Ishikawa (cell line): Measurements from ENCODE around the gene SYNPO.

Experiments
- CEBPB ChIP-seq: IDR thresholded peaks from 2 replicates; pipeline ENCODE4 v1.6.1; 2012
- EP300 ChIP-seq: IDR thresholded peaks from 2 replicates; pipeline ENCODE4 v1.6.1; 2012; ENCODE audit warnings: borderline replicate concordance
- FOXM1 ChIP-seq: IDR thresholded peaks from 2 replicates; pipeline ENCODE4 v1.6.1; 2012; ENCODE audit warnings: low read depth, borderline replicate concordance
- NFIC ChIP-seq: IDR thresholded peaks from 2 replicates; pipeline ENCODE4 v1.6.1; 2012
- RAD21 ChIP-seq: IDR thresholded peaks from 2 replicates; pipeline ENCODE4 v1.6.1; 2012; ENCODE audit warnings: low read depth
- TEAD4 ChIP-seq: IDR thresholded peaks from 2 replicates; pipeline ENCODE4 v1.6.1; 2012

- TF ChIP-seq FOXM1 (no peak), RAD21 (no peak), EP300 (no peak), NFIC (no peak), TEAD4 (no peak), CEBPB (no peak)
These were observed 66.4 kb downstream of the SYNPO start for GRCh38 chr5:150706776-150707390.
